Measurements from ENCODE around the gene IGFL4.

The IGFL4 gene

GRCh38 chr19:46049597-46049996 is 8.8 kb upstream of the IGFL4 start:
- Histone ChIP-seq H3K4me3 (ENCODE audit: low read length) (no peak overlapping the region), H3K27me3 (ENCODE audit: control insufficient read depth, insufficient read depth, low read length) (no peaks in the 10 kb centered on the region), H3K9ac (ENCODE audit: low read length) (no peak overlapping the region), H3K27ac (ENCODE audit: low read depth, low read length) (no peak overlapping the region), H3K36me3 (ENCODE audit: control insufficient read depth, insufficient read depth, low read length) (no peaks in the 10 kb centered on the region), H3K4me1 (ENCODE audit: control insufficient read depth, insufficient read depth, low read length) (no peaks in the 10 kb centered on the region)

- Histone ChIP-seq H3K9ac (ENCODE audit: low read length) (no peak overlapping the region), H3K4me3 (ENCODE audit: low read length) (no peak overlapping the region), H3K27ac (ENCODE audit: low read depth, low read length) (no peak overlapping the region), H3K4me1 (ENCODE audit: control insufficient read depth, insufficient read depth, low read length) (no peaks in the 10 kb centered on the region), H3K27me3 (ENCODE audit: control insufficient read depth, insufficient read depth, low read length) (peaks cover 5% of the 10 kb centered on the region), H3K36me3 (ENCODE audit: control insufficient read depth, insufficient read depth, low read length) (no peaks in the 10 kb centered on the region)
These were observed 2.7 kb upstream of the IGFL4 start for GRCh38 chr19:46043519-46043918.

- H3K4me3 ChIP-seq (ENCODE audit: low read length) = no peak overlapping the region
- H3K27ac ChIP-seq (ENCODE audit: low read depth, low read length) = no peak overlapping the region
- H3K36me3 ChIP-seq (ENCODE audit: control insufficient read depth, insufficient read depth, low read length) = no peaks in the 10 kb centered on the region
- no peaks in the 10 kb centered on the region for H3K4me1 ChIP-seq (ENCODE audit: control insufficient read depth, insufficient read depth, low read length)
- H3K27me3 ChIP-seq (ENCODE audit: control insufficient read depth, insufficient read depth, low read length) = peaks cover 5% of the 10 kb centered on the region
- no peak overlapping the region for H3K9ac ChIP-seq (ENCODE audit: low read length)
These were observed 1.6 kb upstream of the IGFL4 start for GRCh38 chr19:46042252-46042883.

- H3K4me3 ChIP-seq (ENCODE audit: low read length) = no peak overlapping the region
- no peaks in the 10 kb centered on the region for H3K36me3 ChIP-seq (ENCODE audit: control insufficient read depth, insufficient read depth, low read length)
- no peak overlapping the region for H3K9ac ChIP-seq (ENCODE audit: low read length)
- no peaks in the 10 kb centered on the region for H3K4me1 ChIP-seq (ENCODE audit: control insufficient read depth, insufficient read depth, low read length)
- H3K27ac ChIP-seq (ENCODE audit: low read depth, low read length) = no peak overlapping the region
- peaks cover 5% of the 10 kb centered on the region for H3K27me3 ChIP-seq (ENCODE audit: control insufficient read depth, insufficient read depth, low read length)
These were observed 677 bp downstream of the IGFL4 start for GRCh38 chr19:46040125-46040524.

- no peak overlapping the region for H3K9ac ChIP-seq (ENCODE audit: low read length)
These were observed 4.1 kb downstream of the IGFL4 start for GRCh38 chr19:46036744-46037128.

GRCh38 chr19:46035986-46036743 is 4.6 kb downstream of the IGFL4 start:
- H3K27ac ChIP-seq (ENCODE audit: low read depth, low read length) = no peak overlapping the region

More at GRCh38 chr19:46036744-46037128, 4.1 kb downstream of the IGFL4 start:
- H3K27me3 ChIP-seq (ENCODE audit: control insufficient read depth, insufficient read depth, low read length) = peaks cover 5% of the 10 kb centered on the region
- H3K4me3 ChIP-seq (ENCODE audit: low read length) = no peak overlapping the region
- H3K4me1 ChIP-seq (ENCODE audit: control insufficient read depth, insufficient read depth, low read length) = no peaks in the 10 kb centered on the region
- H3K36me3 ChIP-seq (ENCODE audit: control insufficient read depth, insufficient read depth, low read length) = no peaks in the 10 kb centered on the region
- no peak overlapping the region for H3K27ac ChIP-seq (ENCODE audit: low read depth, low read length)

GRCh38 chr19:46035546-46035945 is 5.3 kb downstream of the IGFL4 start:
- no peaks in the 10 kb centered on the region for H3K4me1 ChIP-seq (ENCODE audit: control insufficient read depth, insufficient read depth, low read length)
- H3K36me3 ChIP-seq (ENCODE audit: control insufficient read depth, insufficient read depth, low read length) = no peaks in the 10 kb centered on the region
- H3K4me3 ChIP-seq (ENCODE audit: low read length) = no peak overlapping the region
- no peak overlapping the region for H3K9ac ChIP-seq (ENCODE audit: low read length)
- peaks cover 5% of the 10 kb centered on the region for H3K27me3 ChIP-seq (ENCODE audit: control insufficient read depth, insufficient read depth, low read length)
- no peak overlapping the region for H3K27ac ChIP-seq (ENCODE audit: low read depth, low read length)

More at GRCh38 chr19:46035986-46036743, 4.6 kb downstream of the IGFL4 start:
- H3K27me3 ChIP-seq (ENCODE audit: control insufficient read depth, insufficient read depth, low read length) = peaks cover 5% of the 10 kb centered on the region
- H3K4me3 ChIP-seq (ENCODE audit: low read length) = no peak overlapping the region
- H3K4me1 ChIP-seq (ENCODE audit: control insufficient read depth, insufficient read depth, low read length) = no peaks in the 10 kb centered on the region
- H3K9ac ChIP-seq (ENCODE audit: low read length) = no peak overlapping the region
- no peaks in the 10 kb centered on the region for H3K36me3 ChIP-seq (ENCODE audit: control insufficient read depth, insufficient read depth, low read length)

- H3K4me1 ChIP-seq (ENCODE audit: control insufficient read depth, insufficient read depth, low read length) = no peaks in the 10 kb centered on the region
- H3K4me3 ChIP-seq (ENCODE audit: low read length) = no peak overlapping the region
- H3K27ac ChIP-seq (ENCODE audit: low read depth, low read length) = no peak overlapping the region
- no peaks in the 10 kb centered on the region for H3K36me3 ChIP-seq (ENCODE audit: control insufficient read depth, insufficient read depth, low read length)
- no peak overlapping the region for H3K9ac ChIP-seq (ENCODE audit: low read length)
- H3K27me3 ChIP-seq (ENCODE audit: control insufficient read depth, insufficient read depth, low read length) = no peaks in the 10 kb centered on the region
These were observed 7.4 kb downstream of the IGFL4 start for GRCh38 chr19:46033401-46033800.

GRCh38 chr19:46032597-46033025 is 8.2 kb downstream of the IGFL4 start:
- H3K4me1 ChIP-seq (ENCODE audit: control insufficient read depth, insufficient read depth, low read length) = no peaks in the 10 kb centered on the region
- H3K36me3 ChIP-seq (ENCODE audit: control insufficient read depth, insufficient read depth, low read length) = no peaks in the 10 kb centered on the region
- H3K27ac ChIP-seq (ENCODE audit: low read depth, low read length) = no peak overlapping the region
- H3K9ac ChIP-seq (ENCODE audit: low read length) = no peak overlapping the region
- no peak overlapping the region for H3K4me3 ChIP-seq (ENCODE audit: low read length)
- no peaks in the 10 kb centered on the region for H3K27me3 ChIP-seq (ENCODE audit: control insufficient read depth, insufficient read depth, low read length)

GRCh38 chr19:46031781-46032596 is 8.8 kb downstream of the IGFL4 start:
- no peaks in the 10 kb centered on the region for H3K4me1 ChIP-seq (ENCODE audit: control insufficient read depth, insufficient read depth, low read length)
- no peak overlapping the region for H3K4me3 ChIP-seq (ENCODE audit: low read length)
- H3K36me3 ChIP-seq (ENCODE audit: control insufficient read depth, insufficient read depth, low read length) = no peaks in the 10 kb centered on the region
- no peak overlapping the region for H3K9ac ChIP-seq (ENCODE audit: low read length)
- no peak overlapping the region for H3K27ac ChIP-seq (ENCODE audit: low read depth, low read length)
- no peaks in the 10 kb centered on the region for H3K27me3 ChIP-seq (ENCODE audit: control insufficient read depth, insufficient read depth, low read length)

- Histone ChIP-seq H3K27me3 (ENCODE audit: control insufficient read depth, insufficient read depth, low read length) (peaks cover 7% of the 10 kb centered on the region), H3K4me3 (ENCODE audit: low read length) (no peak overlapping the region), H3K4me1 (ENCODE audit: control insufficient read depth, insufficient read depth, low read length) (no peaks in the 10 kb centered on the region), H3K27ac (ENCODE audit: low read depth, low read length) (no peak overlapping the region), H3K36me3 (ENCODE audit: control insufficient read depth, insufficient read depth, low read length) (no peaks in the 10 kb centered on the region), H3K9ac (ENCODE audit: low read length) (no peak overlapping the region)
These were observed 9.8 kb downstream of the IGFL4 start for GRCh38 chr19:46030812-46031550.

GRCh38 chr19:46025835-46026234 is 15.0 kb downstream of the IGFL4 start:
- peaks cover 19% of the 10 kb centered on the region for H3K27me3 ChIP-seq (ENCODE audit: control insufficient read depth, insufficient read depth, low read length)
- no peak overlapping the region for H3K9ac ChIP-seq (ENCODE audit: low read length)
- H3K4me3 ChIP-seq (ENCODE audit: low read length) = no peak overlapping the region
- H3K36me3 ChIP-seq (ENCODE audit: control insufficient read depth, insufficient read depth, low read length) = no peaks in the 10 kb centered on the region
- no peak overlapping the region for H3K27ac ChIP-seq (ENCODE audit: low read depth, low read length)
- no peaks in the 10 kb centered on the region for H3K4me1 ChIP-seq (ENCODE audit: control insufficient read depth, insufficient read depth, low read length)

Measured in rectal smooth muscle tissue (tissue), 1 donor.